ENCODE data around the gene MTG2. TPM values are rescaled to one million over a fixed set of nuclear protein-coding genes. Genes with fewer than 3 reads are reported as not detected.

MTG2 gene
- polyA plus RNA-seq, 1 of the 3 experiments (the other 2 are of a cell fraction) = 42.9 TPM

GRCh38 chr20:62138912-62139311 is 43.9 kb upstream of the MTG2 start:
- DNase-seq = no peak
- ChIA-PET POLR2A (interaction anchor here (0.7 kb wide), 1 partner anchor 18 kb away, joined by 3 read pairs; no protein-coding TSS in a partner anchor), CTCF (interaction anchor here (1.0 to 11.1 kb wide), 3 partner anchors 12 to 129 kb away, joined by 3 to 130 read pairs (median 18); no protein-coding TSS in a partner anchor)
- H2AFZ ChIP-seq (ENCODE audit: low read depth) = no peak overlapping the region
- no peak overlapping the region for H3K27ac ChIP-seq (ENCODE audit: low read depth in 2 of 2, low read length in 1 of 2)
- H3K27me3 ChIP-seq (ENCODE audit: insufficient read depth) = no peaks in the 10 kb centered on the region
- TF ChIP-seq RXRA (IDR thresholded peaks at IDR 0.05; ENCODE audit: borderline replicate concordance, low read depth) (no peak), FOXJ3 (CRISPR knock-in tag; IDR thresholded peaks at IDR 0.05) (no peak)
- no peak overlapping the region for H3K4me3 ChIP-seq (ENCODE audit: low read depth in 2 of 2, low read length in 1 of 2)
- H3K4me1 ChIP-seq (ENCODE audit: control insufficient read depth in 1 of 2, insufficient read depth in 2 of 2, low read depth in 1 of 2, low read length in 1 of 2) = peaks cover 5 to 14% of the 10 kb centered on the region in 2 experiments; a peak in 3 of 4 replicates
- H3K9me2 ChIP-seq = no peaks in the 10 kb centered on the region
- 94% methylated on average over 10 of the region's 10 CpGs for WGBS (ENCODE audit: low lambda C conversion rate)
- peaks cover 35% of the 10 kb centered on the region for H3F3A ChIP-seq (replicated peaks; ENCODE audit: insufficient read depth)
- peaks cover 52% of the 10 kb centered on the region for H3K79me2 ChIP-seq (ENCODE audit: insufficient read depth)
- no peak overlapping the region for H3K9ac ChIP-seq
- H3K9me3 ChIP-seq = no peaks in the 10 kb centered on the region
- H3K4me2 ChIP-seq = no peak overlapping the region
- peaks cover 79% of the 10 kb centered on the region for H4K20me1 ChIP-seq (ENCODE audit: insufficient read depth)
- peaks cover 57 to 61% of the 10 kb centered on the region in 2 experiments for H3K36me3 ChIP-seq (replicated peaks in 1 of 2; ENCODE audit: control insufficient read depth in 1 of 2, insufficient read depth in 2 of 2, low read length in 1 of 2)

GRCh38 chr20:62139636-62140035 is 43.2 kb upstream of the MTG2 start:
- Histone ChIP-seq H3K4me2 (no peak overlapping the region), H3K9me3 (no peaks in the 10 kb centered on the region), H3K27me3 (ENCODE audit: insufficient read depth) (no peaks in the 10 kb centered on the region), H3K4me3 (ENCODE audit: low read depth in 2 of 2, low read length in 1 of 2) (no peak overlapping the region), H2AFZ (ENCODE audit: low read depth) (no peak overlapping the region), H3K36me3 (replicated peaks in 1 of 2; ENCODE audit: control insufficient read depth in 1 of 2, insufficient read depth in 2 of 2, low read length in 1 of 2) (peaks cover 55 to 57% of the 10 kb centered on the region in 2 experiments), H4K20me1 (ENCODE audit: insufficient read depth) (peaks cover 81% of the 10 kb centered on the region), H3K4me1 (ENCODE audit: control insufficient read depth in 1 of 2, insufficient read depth in 2 of 2, low read depth in 1 of 2, low read length in 1 of 2) (peaks cover 5 to 16% of the 10 kb centered on the region in 2 experiments; a peak in 3 of 4 replicates), H3K27ac (ENCODE audit: low read depth in 2 of 2, low read length in 1 of 2) (no peak overlapping the region; a peak in 1 of 4 replicates), H3F3A (replicated peaks; ENCODE audit: insufficient read depth) (peaks cover 31% of the 10 kb centered on the region), H3K9me2 (no peaks in the 10 kb centered on the region), H3K79me2 (ENCODE audit: insufficient read depth) (peaks cover 59% of the 10 kb centered on the region), H3K9ac (no peak overlapping the region)
- DNase-seq = no peak
- ChIA-PET CTCF (interaction anchor here (1.0 to 11.1 kb wide), 2 partner anchors 79 to 129 kb away, joined by 3 to 130 read pairs; no protein-coding TSS in a partner anchor), POLR2A (no interaction called here)
- no peak for TF ChIP-seq SIN3A (IDR thresholded peaks at IDR 0.05; ENCODE audit: borderline replicate concordance, low read depth, low read length)
- TF ChIP-seq GABPA (IDR thresholded peaks at IDR 0.05; ENCODE audit: low read depth) = no peak
- no peak for TF ChIP-seq YY1 (IDR thresholded peaks at IDR 0.05; ENCODE audit: low read depth)
- TF ChIP-seq, protein P1, sequence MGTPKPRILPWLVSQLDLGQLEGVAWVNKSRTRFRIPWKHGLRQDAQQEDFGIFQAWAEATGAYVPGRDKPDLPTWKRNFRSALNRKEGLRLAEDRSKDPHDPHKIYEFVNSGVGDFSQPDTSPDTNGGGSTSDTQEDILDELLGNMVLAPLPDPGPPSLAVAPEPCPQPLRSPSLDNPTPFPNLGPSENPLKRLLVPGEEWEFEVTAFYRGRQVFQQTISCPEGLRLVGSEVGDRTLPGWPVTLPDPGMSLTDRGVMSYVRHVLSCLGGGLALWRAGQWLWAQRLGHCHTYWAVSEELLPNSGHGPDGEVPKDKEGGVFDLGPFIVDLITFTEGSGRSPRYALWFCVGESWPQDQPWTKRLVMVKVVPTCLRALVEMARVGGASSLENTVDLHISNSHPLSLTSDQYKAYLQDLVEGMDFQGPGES (IDR thresholded peaks at IDR 0.05; ENCODE audit: low read depth, low read length) = no peak
- TF ChIP-seq TEAD4 (IDR thresholded peaks at IDR 0.05; ENCODE audit: borderline replicate concordance, insufficient read depth) = no peak
- TF ChIP-seq SMC3 (IDR thresholded peaks at IDR 0.05; ENCODE audit: low read depth, low read length) = no peak
- TF ChIP-seq, protein P2, sequence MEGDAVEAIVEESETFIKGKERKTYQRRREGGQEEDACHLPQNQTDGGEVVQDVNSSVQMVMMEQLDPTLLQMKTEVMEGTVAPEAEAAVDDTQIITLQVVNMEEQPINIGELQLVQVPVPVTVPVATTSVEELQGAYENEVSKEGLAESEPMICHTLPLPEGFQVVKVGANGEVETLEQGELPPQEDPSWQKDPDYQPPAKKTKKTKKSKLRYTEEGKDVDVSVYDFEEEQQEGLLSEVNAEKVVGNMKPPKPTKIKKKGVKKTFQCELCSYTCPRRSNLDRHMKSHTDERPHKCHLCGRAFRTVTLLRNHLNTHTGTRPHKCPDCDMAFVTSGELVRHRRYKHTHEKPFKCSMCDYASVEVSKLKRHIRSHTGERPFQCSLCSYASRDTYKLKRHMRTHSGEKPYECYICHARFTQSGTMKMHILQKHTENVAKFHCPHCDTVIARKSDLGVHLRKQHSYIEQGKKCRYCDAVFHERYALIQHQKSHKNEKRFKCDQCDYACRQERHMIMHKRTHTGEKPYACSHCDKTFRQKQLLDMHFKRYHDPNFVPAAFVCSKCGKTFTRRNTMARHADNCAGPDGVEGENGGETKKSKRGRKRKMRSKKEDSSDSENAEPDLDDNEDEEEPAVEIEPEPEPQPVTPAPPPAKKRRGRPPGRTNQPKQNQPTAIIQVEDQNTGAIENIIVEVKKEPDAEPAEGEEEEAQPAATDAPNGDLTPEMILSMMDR (IDR thresholded peaks at IDR 0.05) = no peak
- TF ChIP-seq RXRA (IDR thresholded peaks at IDR 0.05; ENCODE audit: borderline replicate concordance, low read depth) = no peak
- TF ChIP-seq MAX (IDR thresholded peaks at IDR 0.05; ENCODE audit: low read depth) = no peak
- TF ChIP-seq NRF1 (IDR thresholded peaks at IDR 0.05; ENCODE audit: low read depth, low read length) = no peak
- TF ChIP-seq FOSL2 (IDR thresholded peaks at IDR 0.05; ENCODE audit: borderline replicate concordance, low read depth) = no peak
- no peak for TF ChIP-seq POLR2AphosphoS5 (IDR thresholded peaks at IDR 0.05; ENCODE audit: low read depth, low read length)
- no peak for TF ChIP-seq RAD21 (IDR thresholded peaks at IDR 0.05; ENCODE audit: low read length)
- no peak for TF ChIP-seq JUND (IDR thresholded peaks at IDR 0.05)
- 88% methylated on average over 9 of the region's 13 CpGs for WGBS (ENCODE audit: low lambda C conversion rate)
